Parietal lobe (tissue), 1 donor: ENCODE results near the gene SEC61G. TPM values are rescaled to one million over a fixed set of nuclear protein-coding genes. Genes with fewer than 3 reads are reported as not detected.

Experiments
- total RNA-seq: library from RNA; depleted of rRNA; stranded (reverse); fragments of >200 nt; gene quantifications from one replicate; pipeline ENCODE4 v1.2.3, GENCODE V29; 2014

Gene SEC61G
- 103 TPM for total RNA-seq

GRCh38 chr7:54758702-54759592, at the start of gene SEC61G:
Gene SEC61G, minus strand, starts transcription at chr7:54759211. Its CDS starts 1,623 bp downstream, at chr7:54757588.

Other genes with a start within 250 kb of the SEC61G start
- gene VSTM2A, start 216.8 kb downstream of the SEC61G start, total RNA-seq: 63.2 TPM